ENCODE data around the gene SOCS6. TPM values are rescaled to one million over a fixed set of nuclear protein-coding genes. Genes with fewer than 3 reads are reported as not detected.
A peak's percentile ranks its signal among the peaks of the same experiment; 100 is the strongest.

Gene SOCS6
- total RNA-seq, 6 experiments from 2014 or later: 11.7 to 18.0 (median 14.0) TPM

GRCh38 chr18:70322385-70322784 lies 33.5 kb downstream of the SOCS6 start:
- Histone ChIP-seq H3K4me1 (peaks cover 0 to 26% (median 7%) of the 10 kb centered on the region in 4 donors), H3K36me3 (peaks cover 0 to 10% (median 0%) of the 10 kb centered on the region in 4 donors), H3K4me3 (no peak overlapping the region), H3K27ac (peak overlapping the region in 2 of 3 donors; percentile 59 to 74), H3K27me3 (no peaks in the 10 kb centered on the region), H3K9me3 (no peaks in the 10 kb centered on the region)
- DNase-seq (no peak), ATAC-seq (peak; percentile 41 to 64 (median 54))
- TF ChIP-seq CTCF (IDR thresholded peaks at IDR 0.05): no peak
- TF ChIP-seq POLR2A (IDR thresholded peaks at IDR 0.05): no peak
- intact Hi-C loops (cut with DNase I): no loop called here
- 31% methylated on average over 2 of the region's 2 CpGs for WGBS (ENCODE audit: insufficient coverage, low coverage, low lambda C conversion rate, missing lambda C conversion rate)

- WGBS (ENCODE audit: insufficient coverage, low coverage, low lambda C conversion rate, missing lambda C conversion rate): 31% methylated on average over 5 of the region's 5 CpGs
- DNase-seq: peak; percentile 68 to 88 (median 84)
- peak; percentile 89 to 93 (median 92) for ATAC-seq
Measured at GRCh38 chr18:70322928-70323327, 34.1 kb downstream of the SOCS6 start.

GRCh38 chr18:70324897-70325296 lies 36.1 kb downstream of the SOCS6 start:
- H3K36me3 ChIP-seq: peaks cover 0 to 10% (median 0%) of the 10 kb centered on the region in 4 donors
- no peak overlapping the region for H3K4me3 ChIP-seq
- peak in 1 of 3 donors; percentile 52 for DNase-seq
- no peaks in the 10 kb centered on the region for H3K27me3 ChIP-seq
- no peak overlapping the region for H3K27ac ChIP-seq
- H3K9me3 ChIP-seq: no peaks in the 10 kb centered on the region
- peaks cover 0 to 26% (median 7%) of the 10 kb centered on the region in 4 donors for H3K4me1 ChIP-seq
- ATAC-seq: no peak
- 88% methylated on average over 6 of the region's 20 CpGs for WGBS (ENCODE audit: insufficient coverage, low coverage, low lambda C conversion rate, missing lambda C conversion rate)
- intact Hi-C loops (cut with DNase I): no loop called here
- no peak for TF ChIP-seq POLR2A (IDR thresholded peaks at IDR 0.05)
- no peak for TF ChIP-seq CTCF (IDR thresholded peaks at IDR 0.05)

More at GRCh38 chr18:70322928-70323327, 34.1 kb downstream of the SOCS6 start:
- Histone ChIP-seq H3K4me3 (no peak overlapping the region), H3K9me3 (no peaks in the 10 kb centered on the region), H3K27me3 (no peaks in the 10 kb centered on the region), H3K36me3 (peaks cover 0 to 10% (median 0%) of the 10 kb centered on the region in 4 donors), H3K4me1 (peaks cover 0 to 26% (median 7%) of the 10 kb centered on the region in 4 donors), H3K27ac (peak overlapping the region in 2 of 3 donors; percentile 59 to 74)
- no peak for TF ChIP-seq CTCF (IDR thresholded peaks at IDR 0.05)
- intact Hi-C loops (cut with DNase I): no loop called here

- H3K4me3 ChIP-seq: no peak overlapping the region
- ATAC-seq (no peak), DNase-seq (no peak)
- intact Hi-C loops (cut with DNase I): no loop called here
- H3K27me3 ChIP-seq: no peaks in the 10 kb centered on the region
- no peaks in the 10 kb centered on the region for H3K9me3 ChIP-seq
- 78% methylated on average over 1 of the region's 1 CpG for WGBS (ENCODE audit: insufficient coverage, low coverage, low lambda C conversion rate, missing lambda C conversion rate)
- TF ChIP-seq CTCF (IDR thresholded peaks at IDR 0.05): no peak
- TF ChIP-seq POLR2A (IDR thresholded peaks at IDR 0.05): no peak
- H3K4me1 ChIP-seq: peaks cover 0 to 23% (median 7%) of the 10 kb centered on the region in 4 donors
- H3K27ac ChIP-seq: no peak overlapping the region
- H3K36me3 ChIP-seq: peaks cover 0 to 10% (median 0%) of the 10 kb centered on the region in 4 donors
Measured at GRCh38 chr18:70326255-70326654, 37.4 kb downstream of the SOCS6 start.
